CD14-positive monocyte (primary cell): ENCODE results near the gene GIPC3. TPM values are rescaled to one million over a fixed set of nuclear protein-coding genes. Genes with fewer than 3 reads are reported as not detected.

ENCODE experiments used
- DNase-seq, 3 donors: peaks; one replicate each; pipeline ENCODE4 v3.0.0-alpha.2; 2011 to 2022
- H2AFZ ChIP-seq: 2 replicates; pipeline ENCODE4 v1.6.0; 2012; ENCODE audit warnings: mild to moderate bottlenecking, low read depth, low read length, inconsistent platforms; ENCODE audit not compliant: insufficient read depth, poor library complexity, severe bottlenecking
- H3K27ac ChIP-seq, 2 donors: 1 replicate in 1 of 2; 2 replicates in 1 of 2; pipeline ENCODE4 v1.5.1; 2012 to 2013; ENCODE audit warnings: low read length in 2 of 2, control low read depth in 1 of 2, inconsistent platforms in 1 of 2, low read depth in 1 of 2, mild to moderate bottlenecking in 1 of 2
- H3K27me3 ChIP-seq, 2 donors: one replicate each; pipeline versions ENCODE4 v1.6.0 to v1.6.1; 2011 to 2013; ENCODE audit warnings: low read length in 2 of 2; ENCODE audit not compliant: control insufficient read depth in 2 of 2, insufficient read depth in 2 of 2
- H3K36me3 ChIP-seq, 2 donors: replicated peaks in 1 of 2; 1 replicate in 1 of 2; 2 replicates in 1 of 2; pipeline versions ENCODE4 v1.5.1 to v1.6.1; 2012 to 2013; ENCODE audit warnings: low read length in 2 of 2, control low read depth in 1 of 2, inconsistent platforms in 1 of 2, mild to moderate bottlenecking in 1 of 2; ENCODE audit not compliant: insufficient read depth in 2 of 2, control insufficient read depth in 1 of 2
- H3K4me1 ChIP-seq, 2 donors: 1 replicate in 1 of 2; 2 replicates in 1 of 2; pipeline versions ENCODE4 v1.5.1 to v1.6.1; 2012 to 2013; ENCODE audit warnings: low read length in 2 of 2, control low read depth in 1 of 2, inconsistent platforms in 1 of 2, mild to moderate bottlenecking in 1 of 2, moderate library complexity in 1 of 2; ENCODE audit not compliant: insufficient read depth in 2 of 2, control insufficient read depth in 1 of 2
- H3K4me2 ChIP-seq: replicated peaks from 2 replicates; pipeline ENCODE3; 2012; ENCODE audit warnings: low read length, moderate library complexity, mild to moderate bottlenecking; ENCODE audit not compliant: poor library complexity, severe bottlenecking; ENCODE audit errors: extremely low read depth
- H3K4me3 ChIP-seq, 3 experiments: fragments of 200-600 bp in 1 of 3; sonication (generic) in 1 of 3; replicated peaks in 1 of 3; 1 replicate in 2 of 3; 2 replicates in 1 of 3; pipeline ENCODE4 v1.5.1; 2011 to 2013; ENCODE audit warnings: low read length in 3 of 3, mild to moderate bottlenecking in 3 of 3, control low read depth in 2 of 3, low read depth in 2 of 3, inconsistent platforms in 1 of 3, moderate library complexity in 1 of 3
- H3K79me2 ChIP-seq: 2 replicates; pipeline ENCODE4 v1.6.0; 2012; ENCODE audit warnings: mild to moderate bottlenecking, control low read depth, inconsistent platforms, low read length, moderate library complexity; ENCODE audit not compliant: insufficient read depth
- H3K9ac ChIP-seq: 2 replicates; pipeline ENCODE4 v1.6.0; 2017; ENCODE audit warnings: low read length, mild to moderate bottlenecking; ENCODE audit not compliant: insufficient read depth, poor library complexity, severe bottlenecking
- H3K9me3 ChIP-seq, 2 donors: replicated peaks in 1 of 2; 1 replicate in 1 of 2; 2 replicates in 1 of 2; pipeline versions ENCODE4 v1.5.1 to v1.6.1; 2012 to 2013; ENCODE audit warnings: low read length in 2 of 2, control low read depth in 1 of 2; ENCODE audit not compliant: control insufficient read depth in 1 of 2, insufficient read depth in 1 of 2
- H4K20me1 ChIP-seq: 2 replicates; pipeline ENCODE4 v1.6.0; 2012; ENCODE audit warnings: mild to moderate bottlenecking, low read length, control low read depth, moderate library complexity; ENCODE audit not compliant: insufficient read depth
- H3K27ac Mint-ChIP-seq, 7 donors: one replicate each; pipeline ENCODE4 v1.8.0; 2020; ENCODE audit warnings: mild to moderate bottlenecking in 7 of 7, mixed read lengths in 7 of 7, moderate library complexity in 6 of 7, inconsistent platforms in 2 of 7
- H3K27me3 Mint-ChIP-seq, 3 donors: one replicate each; pipeline ENCODE4 v1.8.0; 2021 to 2022; ENCODE audit warnings: low read depth in 3 of 3, mild to moderate bottlenecking in 3 of 3, mixed read lengths in 3 of 3, moderate library complexity in 3 of 3, inconsistent platforms in 1 of 3
- H3K36me3 Mint-ChIP-seq, 2 donors: one replicate each; pipeline ENCODE4 v1.8.0; 2020; ENCODE audit warnings: mixed read lengths in 2 of 2, inconsistent platforms in 1 of 2, mild to moderate bottlenecking in 1 of 2
- H3K4me1 Mint-ChIP-seq: one replicate; pipeline ENCODE4 v1.8.0; 2020; ENCODE audit warnings: mild to moderate bottlenecking, mixed read lengths
- H3K4me3 Mint-ChIP-seq, 2 donors: one replicate each; pipeline ENCODE4 v1.8.0; 2020; ENCODE audit warnings: mild to moderate bottlenecking in 2 of 2, mixed read lengths in 2 of 2, moderate library complexity in 1 of 2
- H3K9me3 Mint-ChIP-seq, 7 donors: one replicate each; pipeline ENCODE4 v1.8.0; 2020 to 2022; ENCODE audit warnings: mixed read lengths in 7 of 7, mild to moderate bottlenecking in 6 of 7, moderate library complexity in 6 of 7, inconsistent platforms in 2 of 7
- CTCF ChIP-seq: fragments of 200-600 bp; IDR thresholded peaks from one replicate; pipeline ENCODE4 v1.8.0; 2022; ENCODE audit warnings: antibody characterized with exemption, mild to moderate bottlenecking
- WGBS: methylation state at CpG from one replicate; pipeline ENCODE4 v1.1.5; 2013; ENCODE audit warnings: missing lambda C conversion rate; ENCODE audit not compliant: insufficient coverage; 5-methylcytosine and 5-hydroxymethylcytosine counted together
- intact Hi-C, 2 donors: fragments of 100-400 bp; cut with micrococcal nuclease; formaldehyde crosslinking; loops; one replicate each; pipeline versions ENCODE4 v1.15.0 to v1.15.1; 2023
- polyA plus RNA-seq, 3 donors: library from polyadenylated mRNA; depleted of rRNA in 1 of 3; unstranded in 2 of 3; stranded (reverse) in 1 of 3; fragments of 300-500 nt in 2 of 3; fragments of >200 nt in 1 of 3; fragmentation: Illumina TruSeq in 2 of 3; gene quantifications; 1 replicate in 2 of 3; 2 replicates in 1 of 3; pipeline ENCODE4 v1.2.3, GENCODE V29; 2012 to 2021

Gene GIPC3
- polyA plus RNA-seq, 3 donors: 0.03 TPM; not detected in 2

- peaks cover 27 to 71% of the 10 kb centered on the region in 2 donors for H3K36me3 Mint-ChIP-seq
- peaks cover 9% of the 10 kb centered on the region for H3K4me1 Mint-ChIP-seq
- Histone ChIP-seq H3K4me1 (peaks cover 0 to 5% of the 10 kb centered on the region in 2 donors), H3K36me3 (peaks cover 43 to 56% of the 10 kb centered on the region in 2 donors), H3K27ac (no peak overlapping the region), H3K9ac (no peak overlapping the region), H3K79me2 (no peaks in the 10 kb centered on the region), H2AFZ (no peak overlapping the region), H3K9me3 (no peaks in the 10 kb centered on the region), H3K27me3 (no peaks in the 10 kb centered on the region), H3K4me2 (no peak overlapping the region), H3K4me3 (no peak overlapping the region), H4K20me1 (peaks cover 7% of the 10 kb centered on the region)
- H3K27ac Mint-ChIP-seq: no peak overlapping the region
- intact Hi-C loops: loop anchor here in 1 of 2 donors (5.0 kb wide), 1 partner anchor 70 kb away; no protein-coding TSS in a partner anchor
- no peak for DNase-seq
- H3K4me3 Mint-ChIP-seq: no peak overlapping the region
- no peaks in the 10 kb centered on the region for H3K27me3 Mint-ChIP-seq
- H3K9me3 Mint-ChIP-seq: peaks cover 0 to 2% (median 0%) of the 10 kb centered on the region in 7 donors
- TF ChIP-seq CTCF: no peak
- whole genome bisulfite sequencing: 8% methylated on average over 19 of the region's 19 CpGs
Measured at GRCh38 chr19:3617463-3617862, 32.2 kb downstream of the GIPC3 start.

- WGBS: 50% methylated on average over 31 of the region's 31 CpGs
- Mint-ChIP-seq H3K4me1 (peaks cover 9% of the 10 kb centered on the region), H3K4me3 (no peak overlapping the region), H3K27ac (peak overlapping the region in 1 of 7 donors; percentile 60), H3K9me3 (no peaks in the 10 kb centered on the region), H3K27me3 (no peaks in the 10 kb centered on the region), H3K36me3 (peaks cover 30 to 73% of the 10 kb centered on the region in 2 donors)
- TF ChIP-seq CTCF: peak; percentile 93
- H3K4me2 ChIP-seq: no peak overlapping the region
- H4K20me1 ChIP-seq: peaks cover 7% of the 10 kb centered on the region
- no peak overlapping the region for H3K27ac ChIP-seq
- no peaks in the 10 kb centered on the region for H3K9me3 ChIP-seq
- H2AFZ ChIP-seq: no peak overlapping the region
- H3K9ac ChIP-seq: no peak overlapping the region
- H3K4me1 ChIP-seq: peaks cover 0 to 5% of the 10 kb centered on the region in 2 donors
- H3K4me3 ChIP-seq: no peak overlapping the region
- intact Hi-C loops: loop anchor here in 1 of 2 donors (5.0 kb wide), 1 partner anchor 71 kb away; no protein-coding TSS in a partner anchor
- peaks cover 44 to 56% of the 10 kb centered on the region in 2 donors for H3K36me3 ChIP-seq
- no peaks in the 10 kb centered on the region for H3K79me2 ChIP-seq
- no peaks in the 10 kb centered on the region for H3K27me3 ChIP-seq
- peak; percentile 29 to 53 (median 47) for DNase-seq
Measured at GRCh38 chr19:3618144-3618810, 33.0 kb downstream of the GIPC3 start.
